K562 (cell line): ENCODE results near the gene VAC14. TPM values are rescaled to one million over a fixed set of nuclear protein-coding genes. Genes with fewer than 3 reads are reported as not detected.

ENCODE experiments used
- ATAC-seq: fragments of 200-7000 bp; cut with Tn5 transposase; 3 replicates; pipeline ENCODE4 v1.9.1; 2020; ENCODE audit warnings: moderate library complexity
- BruUV-seq: library from RNA; stranded (reverse); fragments of 400-500 nt; replicated peaks from 2 replicates; lab custom pipeline; 2021; lab: Mats Ljungman, UMichigan
- CTCF ChIA-PET: fragments of 300-600 bp; formaldehyde crosslinking; extraction: SDS; loops from one replicate; lab custom pipeline; 2021; ENCODE audit warnings: low intra/inter-chr PET ratio; lab: Yijun Ruan, JAX
- POLR2A ChIA-PET: fragments of 300-600, 350-650 bp; sonication (Branson Sonifier 250); formaldehyde crosslinking; extraction: SDS; loops from one replicate; lab custom pipeline; 2021; ENCODE audit warnings: antibody characterized with exemption, inconsistent platforms; lab: Yijun Ruan, JAX
- DNase-seq, 4 experiments: peaks; one replicate each; pipeline versions ENCODE4 v3.0.0 to v3.0.0-alpha.2; 2011 to 2018; ENCODE audit warnings: low spot score in 3 of 4, mixed read lengths in 3 of 4; ENCODE audit errors: extremely low read depth in 1 of 4
- FAIRE-seq: peaks from 2 replicates; lab custom pipeline; 2011; peaks lifted over from hg19 to GRCh38; lab: Jason Lieb, UNC
- H2AFZ ChIP-seq: 2 replicates; pipeline ENCODE4 v1.6.0; 2011; ENCODE audit warnings: low read depth, low read length, control low read depth, inconsistent platforms
- H3K27ac ChIP-seq: fragments of 200-600 bp; 3 replicates; pipeline ENCODE4 v1.8.0; 2011; ENCODE audit warnings: low read depth, mild to moderate bottlenecking, control low read depth, inconsistent platforms, low read length, moderate library complexity, mixed read lengths; ENCODE audit errors: extremely low read depth
- H3K27me3 ChIP-seq, 2 experiments: fragments of 300-600 bp in 1 of 2; 2 replicates in 1 of 2; 3 replicates in 1 of 2; pipeline versions ENCODE4 v1.6.0 to v1.8.0; 2011; ENCODE audit warnings: inconsistent platforms in 2 of 2, low read length in 2 of 2, mild to moderate bottlenecking in 1 of 2, mixed read lengths in 1 of 2, moderate library complexity in 1 of 2; ENCODE audit not compliant: control insufficient read depth in 2 of 2, insufficient read depth in 2 of 2
- H3K36me3 ChIP-seq: fragments of 300-600 bp; 3 replicates; pipeline ENCODE4 v1.8.0; 2011; ENCODE audit warnings: mild to moderate bottlenecking, low read length, inconsistent platforms; ENCODE audit not compliant: control insufficient read depth, insufficient read depth
- H3K4me1 ChIP-seq, 2 experiments: fragments of 200-600 bp in 1 of 2; replicated peaks in 1 of 2; 2 replicates in 1 of 2; 3 replicates in 1 of 2; pipeline versions ENCODE4 v1.5.1 to v1.8.0; 2011; ENCODE audit warnings: inconsistent platforms in 2 of 2, low read length in 2 of 2, mild to moderate bottlenecking in 1 of 2, mixed read lengths in 1 of 2, moderate library complexity in 1 of 2; ENCODE audit not compliant: control insufficient read depth in 2 of 2, insufficient read depth in 2 of 2
- H3K4me2 ChIP-seq: 2 replicates; pipeline ENCODE4 v1.6.1; 2011; ENCODE audit warnings: low read length, control low read depth, inconsistent platforms, mixed read lengths; ENCODE audit not compliant: insufficient read depth
- H3K4me3 ChIP-seq: fragments of 200-600 bp; sonication (generic), shearing (Covaris generic); 2 replicates; pipeline ENCODE4 v1.5.1; 2016; ENCODE audit warnings: control low read depth, inconsistent platforms
- H3K79me2 ChIP-seq: fragments of 200-600 bp; 3 replicates; pipeline ENCODE4 v1.8.0; 2011; ENCODE audit warnings: low read length, inconsistent platforms; ENCODE audit not compliant: control insufficient read depth, insufficient read depth
- H3K9ac ChIP-seq, 2 experiments: 2 replicates each; pipeline versions ENCODE4 v1.6.0 to v1.6.1; 2011; ENCODE audit warnings: low read depth in 2 of 2, low read length in 2 of 2, control low read depth in 1 of 2, inconsistent platforms in 1 of 2, mild to moderate bottlenecking in 1 of 2, mixed read lengths in 1 of 2; ENCODE audit not compliant: insufficient read depth in 1 of 2
- H3K9me1 ChIP-seq: one replicate; pipeline ENCODE4 v1.6.0; 2011; ENCODE audit warnings: inconsistent platforms, mild to moderate bottlenecking, low read length, moderate library complexity; ENCODE audit not compliant: control insufficient read depth, insufficient read depth
- H3K9me3 ChIP-seq: replicated peaks from 2 replicates; pipeline ENCODE4 v1.5.1; 2011; ENCODE audit warnings: low read depth, low read length, inconsistent platforms; ENCODE audit not compliant: control insufficient read depth, insufficient read depth
- H4K20me1 ChIP-seq: replicated peaks from 2 replicates; pipeline ENCODE4 v1.6.1; 2011; ENCODE audit warnings: low read length, inconsistent platforms, mixed read lengths; ENCODE audit not compliant: control insufficient read depth, insufficient read depth
- CREM ChIP-seq: IDR thresholded peaks from 2 replicates; pipeline ENCODE4 v1.6.1; 2014; ENCODE audit warnings: antibody characterized with exemption, low read depth
- E2F3 ChIP-seq: fragments of 250-450 bp; sonication (Bioruptor Pico); IDR thresholded peaks from 2 replicates; pipeline ENCODE4 v1.4.0; 2020; ENCODE audit warnings: mild to moderate bottlenecking
- EP300 ChIP-seq: IDR thresholded peaks from 2 replicates; pipeline ENCODE4 v1.6.1; 2012; ENCODE audit warnings: low read length, improper control_type of control experiment
- HNRNPH1 ChIP-seq: fragments of 200-400 bp; formaldehyde crosslinking; optimal IDR thresholded peaks from 2 replicates; pipeline ENCODE3; 2017; ENCODE audit warnings: low read depth, mild to moderate bottlenecking, low read length, moderate library complexity
- KAT2B ChIP-seq: IDR thresholded peaks from one replicate; pipeline ENCODE4 v1.6.1; 2012; ENCODE audit warnings: low read depth, mild to moderate bottlenecking, control low read depth, inconsistent platforms, low read length, moderate library complexity
- NR3C1 ChIP-seq: sonication (generic); formaldehyde crosslinking; IDR thresholded peaks from 2 replicates; pipeline ENCODE4 v1.8.1; 2022; ENCODE audit warnings: missing genetic modification reagents
- RBM17 ChIP-seq: fragments of 200-400 bp; formaldehyde crosslinking; IDR thresholded peaks from 2 replicates; pipeline ENCODE4 v1.6.1; 2017; ENCODE audit warnings: low read depth, mild to moderate bottlenecking, low read length, borderline replicate concordance
- SMAD2 ChIP-seq: fragments of 150-350 bp; IDR thresholded peaks from 2 replicates; pipeline ENCODE4 v1.6.1; 2014; ENCODE audit warnings: low read depth, mild to moderate bottlenecking, low read length
- SMARCC2 ChIP-seq: fragments of 450-650 bp; IDR thresholded peaks from 2 replicates; pipeline ENCODE4 v1.6.1; 2017; ENCODE audit warnings: antibody characterized with exemption, moderate library complexity, mild to moderate bottlenecking, low read depth
- SPI1 ChIP-seq: IDR thresholded peaks from 2 replicates; pipeline ENCODE4 v1.6.1; 2011; ENCODE audit warnings: low read depth, low read length, control low read depth, borderline replicate concordance
- ZNF311 ChIP-seq: fragments of 250-450 bp; sonication (Bioruptor Pico); IDR thresholded peaks from 2 replicates; pipeline ENCODE4 v1.4.0; 2020; ENCODE audit warnings: mild to moderate bottlenecking, moderate library complexity
- ZNF561 ChIP-seq: fragments of 450-650 bp; formaldehyde crosslinking; conservative IDR thresholded peaks from 2 replicates; pipeline ENCODE4 v1.4.0; 2020; ENCODE audit warnings: mild to moderate bottlenecking, moderate library complexity
- ZNF699 ChIP-seq: fragments of 250-450 bp; sonication (Bioruptor Pico); IDR thresholded peaks from 2 replicates; pipeline ENCODE4 v1.8.0; 2021; ENCODE audit warnings: mild to moderate bottlenecking, moderate library complexity; ENCODE audit not compliant: insufficient replicate concordance
- WGBS: fragments of 100-300 bp; shearing (Covaris generic); methylation state at CpG from one replicate; pipeline ENCODE4 v1.1.6; 2016; ENCODE audit warnings: low coverage, mixed read lengths; ENCODE audit not compliant: insufficient coverage; ENCODE audit errors: missing lambda C conversion rate; 5-methylcytosine and 5-hydroxymethylcytosine counted together
- in situ Hi-C: fragments of 300-500 bp; cut with MboI; formaldehyde crosslinking; loops from 4 replicates; pipeline ENCODE4 v1.15.0; 2018; ENCODE audit warnings: inconsistent platforms, mixed read lengths
- intact Hi-C: fragments of 100-400 bp; cut with micrococcal nuclease; formaldehyde crosslinking; loops from 2 replicates; pipeline ENCODE4 v1.14.2; 2022
- polyA plus RNA-seq, 8 experiments: library from polyadenylated mRNA; depleted of rRNA in 4 of 8; stranded (reverse) in 5 of 8; unstranded in 3 of 8; fragments of >200 nt; fragmentation: Nextera tagmentation in 2 of 8; fragmentation: Illumina TruSeq in 1 of 8; extraction: Ambion mirVana in 2 of 8; extraction: Trizol in 1 of 8; gene quantifications; 2 replicates each; pipeline versions ENCODE4 v1.2.1 to v1.2.3, GENCODE V29; 2011 to 2014; ENCODE audit warnings: inconsistent platforms in 1 of 8, missing spikeins in 1 of 8
- total RNA-seq, 7 experiments: library from RNA; depleted of rRNA in 6 of 7; stranded (reverse); fragments of >200 nt in 6 of 7; fragmentation: Illumina TruSeq in 2 of 7; extraction: Trizol in 2 of 7; gene quantifications; 2 replicates each; pipeline versions ENCODE4 v1.2.1 to v1.2.3, GENCODE V29; 2011 to 2021; ENCODE audit warnings: low replicate concordance in 1 of 7
- TF ChIP-seq, protein P1 (sequence below): sonication (generic); formaldehyde crosslinking; IDR thresholded peaks from 2 replicates; pipeline ENCODE4 v1.9.0; 2022; ENCODE audit warnings: mild to moderate bottlenecking, missing genetic modification reagents
- TF ChIP-seq, protein P2 (sequence below): sonication (generic); formaldehyde crosslinking; IDR thresholded peaks from 2 replicates; pipeline ENCODE4 v1.8.0; 2023; ENCODE audit warnings: mild to moderate bottlenecking, missing genetic modification reagents
- TF ChIP-seq, protein P3 (sequence below), 2 experiments: fragments of 450-650 bp in 1 of 2; sonication (generic) in 1 of 2; formaldehyde crosslinking in 1 of 2; IDR thresholded peaks in 1 of 2; conservative IDR thresholded peaks in 1 of 2; 2 replicates each; pipeline versions ENCODE4 v1.6.1 to v1.8.1; 2016 to 2023; ENCODE audit warnings: mild to moderate bottlenecking in 2 of 2, moderate library complexity in 2 of 2, inconsistent platforms in 1 of 2, missing genetic modification reagents in 1 of 2
- TF ChIP-seq, protein P4 (sequence below): conservative IDR thresholded peaks from 2 replicates; pipeline ENCODE4 v1.6.1; 2011; ENCODE audit warnings: low read depth, mild to moderate bottlenecking, low read length; ENCODE audit not compliant: control insufficient read depth

Gene VAC14
- total and polyA plus RNA-seq, 9 of the 15 experiments (the other 6 are each of a cell fraction or from before 2014, with no cell fraction given): 1.3 to 41.6 (median 26.6) TPM

DNA sequence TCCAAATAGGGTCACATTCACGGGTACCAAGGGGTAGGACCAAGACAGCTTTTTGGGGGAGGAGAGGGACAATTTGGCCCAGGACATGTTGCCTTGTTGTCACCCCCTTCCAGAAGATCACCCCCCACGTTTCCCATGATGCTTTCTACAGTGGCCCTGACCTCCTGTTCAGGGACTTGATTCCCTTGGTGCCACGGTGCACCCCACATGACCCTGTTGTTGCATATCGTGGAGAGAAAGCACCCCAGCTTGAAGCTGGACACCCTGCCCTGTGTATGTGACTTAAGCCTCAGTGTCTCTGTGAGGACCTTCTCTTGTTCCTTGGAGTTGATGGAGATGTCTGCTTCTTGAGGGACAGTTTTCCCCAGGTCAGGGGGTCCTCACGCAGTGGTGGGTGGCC, 142.0 kb downstream of the VAC14 start:
- no peak for ATAC-seq
- no peak overlapping the region for H2AFZ ChIP-seq
- intact Hi-C loops: loop anchor here (10.0 kb wide), 1 partner anchor 134 kb away; the partner anchor contains the start of genes COG4 and SF3B3
- in situ Hi-C loops: no loop called here
- ChIA-PET POLR2A (no interaction called here), CTCF (no interaction called here)
- H3K4me3 ChIP-seq: no peak overlapping the region
- no peak overlapping the region for H3K27ac ChIP-seq
- FAIRE-seq: peak; percentile 23
- WGBS: 40% methylated on average over 5 of the region's 5 CpGs
- H3K4me2 ChIP-seq: no peak overlapping the region
- H3K9me1 ChIP-seq: no peaks in the 10 kb centered on the region
- no peak overlapping the region for H3K9ac ChIP-seq
- H3K4me1 ChIP-seq: peaks cover 6 to 41% of the 10 kb centered on the region in 2 experiments
- no peaks in the 10 kb centered on the region for H3K79me2 ChIP-seq
- BruUV-seq: no TSS peak
- no peaks in the 10 kb centered on the region for H4K20me1 ChIP-seq
- no peaks in the 10 kb centered on the region for H3K27me3 ChIP-seq
- DNase-seq: no peak
- peaks cover 9% of the 10 kb centered on the region; the same call in 1 of the 3 replicates for H3K36me3 ChIP-seq
- H3K9me3 ChIP-seq: no peaks in the 10 kb centered on the region
- TF ChIP-seq, protein P1, sequence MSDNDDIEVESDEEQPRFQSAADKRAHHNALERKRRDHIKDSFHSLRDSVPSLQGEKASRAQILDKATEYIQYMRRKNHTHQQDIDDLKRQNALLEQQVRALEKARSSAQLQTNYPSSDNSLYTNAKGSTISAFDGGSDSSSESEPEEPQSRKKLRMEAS (CRISPR knock-in tag): no peak
- TF ChIP-seq HNRNPH1: no peak
- no peak for TF ChIP-seq ZNF561 (CRISPR knock-in tag)
- no peak for TF ChIP-seq EP300
- no peak for TF ChIP-seq SPI1
- TF ChIP-seq ZNF311 (CRISPR knock-in tag): no peak
- TF ChIP-seq ZNF699: no peak
- no peak for TF ChIP-seq E2F3 (CRISPR knock-in tag)
- TF ChIP-seq RBM17: no peak
- TF ChIP-seq SMARCC2: no peak
- TF ChIP-seq, protein P2, sequence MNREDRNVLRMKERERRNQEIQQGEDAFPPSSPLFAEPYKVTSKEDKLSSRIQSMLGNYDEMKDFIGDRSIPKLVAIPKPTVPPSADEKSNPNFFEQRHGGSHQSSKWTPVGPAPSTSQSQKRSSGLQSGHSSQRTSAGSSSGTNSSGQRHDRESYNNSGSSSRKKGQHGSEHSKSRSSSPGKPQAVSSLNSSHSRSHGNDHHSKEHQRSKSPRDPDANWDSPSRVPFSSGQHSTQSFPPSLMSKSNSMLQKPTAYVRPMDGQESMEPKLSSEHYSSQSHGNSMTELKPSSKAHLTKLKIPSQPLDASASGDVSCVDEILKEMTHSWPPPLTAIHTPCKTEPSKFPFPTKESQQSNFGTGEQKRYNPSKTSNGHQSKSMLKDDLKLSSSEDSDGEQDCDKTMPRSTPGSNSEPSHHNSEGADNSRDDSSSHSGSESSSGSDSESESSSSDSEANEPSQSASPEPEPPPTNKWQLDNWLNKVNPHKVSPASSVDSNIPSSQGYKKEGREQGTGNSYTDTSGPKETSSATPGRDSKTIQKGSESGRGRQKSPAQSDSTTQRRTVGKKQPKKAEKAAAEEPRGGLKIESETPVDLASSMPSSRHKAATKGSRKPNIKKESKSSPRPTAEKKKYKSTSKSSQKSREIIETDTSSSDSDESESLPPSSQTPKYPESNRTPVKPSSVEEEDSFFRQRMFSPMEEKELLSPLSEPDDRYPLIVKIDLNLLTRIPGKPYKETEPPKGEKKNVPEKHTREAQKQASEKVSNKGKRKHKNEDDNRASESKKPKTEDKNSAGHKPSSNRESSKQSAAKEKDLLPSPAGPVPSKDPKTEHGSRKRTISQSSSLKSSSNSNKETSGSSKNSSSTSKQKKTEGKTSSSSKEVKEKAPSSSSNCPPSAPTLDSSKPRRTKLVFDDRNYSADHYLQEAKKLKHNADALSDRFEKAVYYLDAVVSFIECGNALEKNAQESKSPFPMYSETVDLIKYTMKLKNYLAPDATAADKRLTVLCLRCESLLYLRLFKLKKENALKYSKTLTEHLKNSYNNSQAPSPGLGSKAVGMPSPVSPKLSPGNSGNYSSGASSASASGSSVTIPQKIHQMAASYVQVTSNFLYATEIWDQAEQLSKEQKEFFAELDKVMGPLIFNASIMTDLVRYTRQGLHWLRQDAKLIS (CRISPR knock-in tag): no peak
- TF ChIP-seq SMAD2: no peak
- TF ChIP-seq, protein P3, sequence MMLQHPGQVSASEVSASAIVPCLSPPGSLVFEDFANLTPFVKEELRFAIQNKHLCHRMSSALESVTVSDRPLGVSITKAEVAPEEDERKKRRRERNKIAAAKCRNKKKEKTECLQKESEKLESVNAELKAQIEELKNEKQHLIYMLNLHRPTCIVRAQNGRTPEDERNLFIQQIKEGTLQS (IDR thresholded peaks at IDR 0.05): no peak
- TF ChIP-seq, protein P3 (CRISPR knock-in tag; conservative IDR thresholded peaks at IDR 0.05): no peak
- TF ChIP-seq CREM: no peak
- TF ChIP-seq, protein P4, sequence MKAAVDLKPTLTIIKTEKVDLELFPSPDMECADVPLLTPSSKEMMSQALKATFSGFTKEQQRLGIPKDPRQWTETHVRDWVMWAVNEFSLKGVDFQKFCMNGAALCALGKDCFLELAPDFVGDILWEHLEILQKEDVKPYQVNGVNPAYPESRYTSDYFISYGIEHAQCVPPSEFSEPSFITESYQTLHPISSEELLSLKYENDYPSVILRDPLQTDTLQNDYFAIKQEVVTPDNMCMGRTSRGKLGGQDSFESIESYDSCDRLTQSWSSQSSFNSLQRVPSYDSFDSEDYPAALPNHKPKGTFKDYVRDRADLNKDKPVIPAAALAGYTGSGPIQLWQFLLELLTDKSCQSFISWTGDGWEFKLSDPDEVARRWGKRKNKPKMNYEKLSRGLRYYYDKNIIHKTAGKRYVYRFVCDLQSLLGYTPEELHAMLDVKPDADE: no peak
- no peak for TF ChIP-seq KAT2B
- no peak for TF ChIP-seq NR3C1 (CRISPR knock-in tag)
